Measurements from ENCODE around the gene PSMD1.
A peak's percentile ranks its signal among the peaks of the same experiment; 100 is the strongest.

The PSMD1 gene

GRCh38 chr2:231211486-231211885 is 154.8 kb downstream of the PSMD1 start:
- H3K4me1 ChIP-seq, result peaks cover 0 to 20% (median 2%) of the 10 kb centered on the region in 4 donors
- no peaks in the 10 kb centered on the region for H3K27me3 ChIP-seq
- TF ChIP-seq, protein P1, sequence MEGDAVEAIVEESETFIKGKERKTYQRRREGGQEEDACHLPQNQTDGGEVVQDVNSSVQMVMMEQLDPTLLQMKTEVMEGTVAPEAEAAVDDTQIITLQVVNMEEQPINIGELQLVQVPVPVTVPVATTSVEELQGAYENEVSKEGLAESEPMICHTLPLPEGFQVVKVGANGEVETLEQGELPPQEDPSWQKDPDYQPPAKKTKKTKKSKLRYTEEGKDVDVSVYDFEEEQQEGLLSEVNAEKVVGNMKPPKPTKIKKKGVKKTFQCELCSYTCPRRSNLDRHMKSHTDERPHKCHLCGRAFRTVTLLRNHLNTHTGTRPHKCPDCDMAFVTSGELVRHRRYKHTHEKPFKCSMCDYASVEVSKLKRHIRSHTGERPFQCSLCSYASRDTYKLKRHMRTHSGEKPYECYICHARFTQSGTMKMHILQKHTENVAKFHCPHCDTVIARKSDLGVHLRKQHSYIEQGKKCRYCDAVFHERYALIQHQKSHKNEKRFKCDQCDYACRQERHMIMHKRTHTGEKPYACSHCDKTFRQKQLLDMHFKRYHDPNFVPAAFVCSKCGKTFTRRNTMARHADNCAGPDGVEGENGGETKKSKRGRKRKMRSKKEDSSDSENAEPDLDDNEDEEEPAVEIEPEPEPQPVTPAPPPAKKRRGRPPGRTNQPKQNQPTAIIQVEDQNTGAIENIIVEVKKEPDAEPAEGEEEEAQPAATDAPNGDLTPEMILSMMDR (IDR thresholded peaks at IDR 0.05), result no peak
- no peak overlapping the region for H3K4me3 ChIP-seq
- no peaks in the 10 kb centered on the region for H3K9me3 ChIP-seq
- intact Hi-C loops (cut with DNase I; ENCODE audit: low total_unique reads), result loop anchor here (5.0 kb wide), 1 partner anchor 104 kb away; no protein-coding TSS in a partner anchor
- no peak for DNase-seq
- peaks cover 9 to 64% (median 26%) of the 10 kb centered on the region in 3 donors for H3K36me3 ChIP-seq
- H3K27ac ChIP-seq, result peak overlapping the region; percentile 43 to 47

- Histone ChIP-seq H3K27ac (peak overlapping the region; percentile 43 to 54), H3K27me3 (no peaks in the 10 kb centered on the region), H3K4me3 (no peak overlapping the region), H3K4me1 (peaks cover 0 to 20% (median 2%) of the 10 kb centered on the region in 4 donors), H3K36me3 (peaks cover 17 to 65% (median 29%) of the 10 kb centered on the region in 3 donors), H3K9me3 (no peaks in the 10 kb centered on the region)
- intact Hi-C loops (cut with DNase I; ENCODE audit: low total_unique reads), result loop anchor here (5.0 kb wide), 1 partner anchor 105 kb away; no protein-coding TSS in a partner anchor
- DNase-seq, result peak in 1 of 2 donors; percentile 47
- TF ChIP-seq, protein P1 (IDR thresholded peaks at IDR 0.05), result no peak
These were observed 155.7 kb downstream of the PSMD1 start for GRCh38 chr2:231212329-231212845.

GRCh38 chr2:231213931-231214642 is 157.4 kb downstream of the PSMD1 start:
- Histone ChIP-seq H3K9me3 (no peaks in the 10 kb centered on the region), H3K27me3 (no peaks in the 10 kb centered on the region), H3K36me3 (peaks cover 17 to 54% (median 18%) of the 10 kb centered on the region in 3 donors), H3K4me3 (no peak overlapping the region), H3K4me1 (peaks cover 0 to 20% (median 2%) of the 10 kb centered on the region in 4 donors), H3K27ac (no peak overlapping the region)
- TF ChIP-seq, protein P1 (IDR thresholded peaks at IDR 0.05), result no peak
- intact Hi-C loops (cut with DNase I; ENCODE audit: low total_unique reads), result loop anchor here (5.0 kb wide), 1 partner anchor 107 kb away; no protein-coding TSS in a partner anchor
- peak in 1 of 2 donors; percentile 20 for DNase-seq

DNA sequence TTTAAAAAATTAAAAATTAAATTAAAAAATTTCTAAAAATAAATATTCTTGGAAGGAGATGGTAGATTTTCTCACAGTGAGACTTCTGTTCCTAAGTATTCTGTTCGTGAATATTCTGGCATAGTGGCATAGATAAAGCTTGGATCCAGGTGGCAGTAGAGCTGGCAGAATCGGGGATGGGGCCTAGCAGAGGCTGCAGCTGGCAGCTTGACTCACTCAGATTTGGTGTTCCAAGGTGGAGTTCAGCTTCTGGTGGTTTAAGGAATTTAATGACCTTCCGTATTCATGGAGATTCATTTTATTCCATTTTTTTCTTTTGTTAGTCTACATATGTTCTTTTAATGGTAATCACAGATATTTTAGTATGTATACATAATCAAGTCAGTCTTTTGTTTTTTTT is 161.7 kb downstream of the PSMD1 start:
- Histone ChIP-seq H3K36me3 (peaks cover 14 to 45% (median 17%) of the 10 kb centered on the region in 3 donors), H3K4me1 (peaks cover 0 to 20% (median 8%) of the 10 kb centered on the region in 4 donors), H3K9me3 (no peaks in the 10 kb centered on the region), H3K27me3 (no peaks in the 10 kb centered on the region), H3K4me3 (no peak overlapping the region), H3K27ac (peak overlapping the region in 1 of 2 donors; percentile 8)
- DNase-seq, result peak in 1 of 2 donors; percentile 6
- intact Hi-C loops (cut with DNase I; ENCODE audit: low total_unique reads), result no loop called here
- TF ChIP-seq, protein P1 (IDR thresholded peaks at IDR 0.05), result no peak

DNA sequence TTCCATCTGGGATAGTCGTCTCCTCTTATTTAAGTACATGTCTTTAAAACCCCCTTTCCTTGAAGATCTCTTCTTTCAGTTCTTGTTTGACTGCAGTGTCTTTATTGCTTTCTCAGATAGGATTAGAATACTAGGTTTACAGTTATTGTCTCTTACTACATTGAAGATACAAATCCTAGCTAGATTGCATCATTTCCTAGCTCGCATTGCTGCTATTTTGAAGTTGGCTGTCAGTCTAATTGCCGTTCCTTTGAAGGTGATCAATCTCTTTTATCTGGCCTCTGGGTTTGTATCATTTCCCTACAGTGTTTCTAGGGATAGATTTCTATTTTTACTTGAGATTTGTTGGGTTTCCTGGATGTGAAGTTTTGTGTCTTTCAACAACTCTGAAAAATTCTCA is 162.6 kb downstream of the PSMD1 start:
- intact Hi-C loops (cut with DNase I; ENCODE audit: low total_unique reads), result no loop called here
- peaks cover 6 to 40% (median 17%) of the 10 kb centered on the region in 3 donors for H3K36me3 ChIP-seq
- H3K27ac ChIP-seq, result no peak overlapping the region
- TF ChIP-seq, protein P1 (IDR thresholded peaks at IDR 0.05), result no peak
- no peaks in the 10 kb centered on the region for H3K27me3 ChIP-seq
- no peaks in the 10 kb centered on the region for H3K9me3 ChIP-seq
- H3K4me3 ChIP-seq, result no peak overlapping the region
- H3K4me1 ChIP-seq, result peaks cover 0 to 29% (median 12%) of the 10 kb centered on the region in 4 donors
- DNase-seq, result no peak
